Effector memory CD4-positive, alpha-beta T cell (primary cell): ENCODE data around the gene EPB41.

Experiments
- DNase-seq, 3 donors: peaks; one replicate each; pipeline ENCODE4 v3.0.0-alpha.2; 2020
- H3K27ac ChIP-seq: 2 replicates; pipeline ENCODE4 v1.7.0; 2013; ENCODE audit warnings: mild to moderate bottlenecking, low read length, moderate library complexity; ENCODE audit not compliant: insufficient read depth, poor library complexity, severe bottlenecking
- H3K27me3 ChIP-seq: replicated peaks from 2 replicates; pipeline ENCODE4 v1.7.0; 2013; ENCODE audit warnings: mild to moderate bottlenecking, low read length; ENCODE audit not compliant: insufficient read depth, control insufficient read depth, poor library complexity, severe bottlenecking
- H3K36me3 ChIP-seq: 2 replicates; pipeline ENCODE4 v1.7.0; 2013; ENCODE audit warnings: mild to moderate bottlenecking, low read length, moderate library complexity; ENCODE audit not compliant: control insufficient read depth, insufficient read depth
- H3K4me1 ChIP-seq: 2 replicates; pipeline ENCODE4 v1.7.0; 2013; ENCODE audit warnings: low read length, mild to moderate bottlenecking; ENCODE audit not compliant: control insufficient read depth, insufficient read depth, poor library complexity, severe bottlenecking
- H3K4me3 ChIP-seq: 2 replicates; pipeline ENCODE4 v1.7.0; 2013; ENCODE audit warnings: low read length, low read depth, mild to moderate bottlenecking; ENCODE audit not compliant: insufficient read depth, poor library complexity, severe bottlenecking
- H3K9me3 ChIP-seq: 2 replicates; pipeline ENCODE4 v1.7.0; 2013; ENCODE audit warnings: mild to moderate bottlenecking, low read length, moderate library complexity; ENCODE audit not compliant: control insufficient read depth

The EPB41 gene

GRCh38 chr1:28985427-28985826, 71.1 kb downstream of the EPB41 start:
- Histone ChIP-seq H3K4me3 (no peak overlapping the region), H3K9me3 (no peaks in the 10 kb centered on the region), H3K27me3 (no peaks in the 10 kb centered on the region), H3K4me1 (peaks cover 7% of the 10 kb centered on the region), H3K36me3 (peaks cover 21% of the 10 kb centered on the region), H3K27ac (no peak overlapping the region)
- no peak for DNase-seq

GRCh38 chr1:28986306-28986910, 72.0 kb downstream of the EPB41 start:
- DNase-seq = no peak
- no peak overlapping the region for H3K27ac ChIP-seq
- H3K9me3 ChIP-seq = no peaks in the 10 kb centered on the region
- H3K27me3 ChIP-seq = no peaks in the 10 kb centered on the region
- H3K36me3 ChIP-seq = peaks cover 24% of the 10 kb centered on the region
- H3K4me1 ChIP-seq = peaks cover 7% of the 10 kb centered on the region
- H3K4me3 ChIP-seq = no peak overlapping the region

GRCh38 chr1:29002792-29003191, 88.4 kb downstream of the EPB41 start:
- H3K4me3 ChIP-seq = no peak overlapping the region
- peaks cover 20% of the 10 kb centered on the region for H3K36me3 ChIP-seq
- no peaks in the 10 kb centered on the region for H3K9me3 ChIP-seq
- no peaks in the 10 kb centered on the region for H3K27me3 ChIP-seq
- H3K27ac ChIP-seq = no peak overlapping the region
- H3K4me1 ChIP-seq = no peaks in the 10 kb centered on the region
- no peak for DNase-seq

- Histone ChIP-seq H3K36me3 (peaks cover 16% of the 10 kb centered on the region), H3K4me1 (no peaks in the 10 kb centered on the region), H3K9me3 (no peaks in the 10 kb centered on the region), H3K27ac (no peak overlapping the region), H3K27me3 (no peaks in the 10 kb centered on the region), H3K4me3 (no peak overlapping the region)
- no peak for DNase-seq
These were observed 89.9 kb downstream of the EPB41 start for GRCh38 chr1:29004288-29004687.

- no peaks in the 10 kb centered on the region for H3K9me3 ChIP-seq
- no peak overlapping the region for H3K4me3 ChIP-seq
- H3K27me3 ChIP-seq = no peaks in the 10 kb centered on the region
- DNase-seq = no peak
- no peaks in the 10 kb centered on the region for H3K4me1 ChIP-seq
- peaks cover 16% of the 10 kb centered on the region for H3K36me3 ChIP-seq
- H3K27ac ChIP-seq = no peak overlapping the region
These were observed 90.4 kb downstream of the EPB41 start for GRCh38 chr1:29004798-29005197.

GRCh38 chr1:29011775-29012174, 97.4 kb downstream of the EPB41 start:
- Histone ChIP-seq H3K27ac (no peak overlapping the region), H3K4me1 (no peaks in the 10 kb centered on the region), H3K9me3 (no peaks in the 10 kb centered on the region), H3K4me3 (no peak overlapping the region), H3K27me3 (no peaks in the 10 kb centered on the region), H3K36me3 (peaks cover 12% of the 10 kb centered on the region)
- no peak for DNase-seq

- Histone ChIP-seq H3K27me3 (no peaks in the 10 kb centered on the region), H3K27ac (no peak overlapping the region), H3K9me3 (no peaks in the 10 kb centered on the region), H3K4me1 (no peaks in the 10 kb centered on the region), H3K36me3 (peaks cover 31% of the 10 kb centered on the region), H3K4me3 (no peak overlapping the region)
- no peak for DNase-seq
These were observed 102.9 kb downstream of the EPB41 start for GRCh38 chr1:29017235-29017634.

- peaks cover 31% of the 10 kb centered on the region for H3K36me3 ChIP-seq
These were observed 103.8 kb downstream of the EPB41 start for GRCh38 chr1:29017975-29018712.

GRCh38 chr1:29022620-29023019, 108.3 kb downstream of the EPB41 start:
- H3K27ac ChIP-seq = no peak overlapping the region
- no peak overlapping the region for H3K4me3 ChIP-seq
- H3K36me3 ChIP-seq = peaks cover 39% of the 10 kb centered on the region

More at GRCh38 chr1:29017975-29018712, 103.8 kb downstream of the EPB41 start:
- Histone ChIP-seq H3K27ac (no peak overlapping the region), H3K4me1 (no peaks in the 10 kb centered on the region), H3K9me3 (no peaks in the 10 kb centered on the region), H3K27me3 (no peaks in the 10 kb centered on the region), H3K4me3 (no peak overlapping the region)
- no peak for DNase-seq

GRCh38 chr1:29029667-29030066, 115.3 kb downstream of the EPB41 start:
- H3K27me3 ChIP-seq = no peaks in the 10 kb centered on the region
- H3K27ac ChIP-seq = no peak overlapping the region
- no peaks in the 10 kb centered on the region for H3K4me1 ChIP-seq
- H3K4me3 ChIP-seq = no peak overlapping the region
- H3K36me3 ChIP-seq = peaks cover 53% of the 10 kb centered on the region
- DNase-seq = no peak
- H3K9me3 ChIP-seq = no peaks in the 10 kb centered on the region

More at GRCh38 chr1:29022620-29023019, 108.3 kb downstream of the EPB41 start:
- DNase-seq = no peak
- H3K9me3 ChIP-seq = no peaks in the 10 kb centered on the region
- H3K4me1 ChIP-seq = no peaks in the 10 kb centered on the region
- no peaks in the 10 kb centered on the region for H3K27me3 ChIP-seq
